ENCODE measurements around the gene UCP3. TPM values are rescaled to one million over a fixed set of nuclear protein-coding genes. Genes with fewer than 3 reads are reported as not detected.

Gene UCP3
- total and polyA plus RNA-seq, 2 of the 8 experiments (the other 6 are each of a cell fraction or from before 2014, with no cell fraction given): 0.85 to 1.3 TPM

- TF ChIP-seq CHD7 (IDR thresholded peaks at IDR 0.05; ENCODE audit: insufficient replicate concordance, low read length) (no peak), POU5F1 (IDR thresholded peaks at IDR 0.05; ENCODE audit: low read depth, low read length) (no peak), SIX5 (IDR thresholded peaks at IDR 0.05; ENCODE audit: low read depth, low read length) (no peak), YY1 (IDR thresholded peaks at IDR 0.05; ENCODE audit: low read depth, low read length) (no peak)
Observed at GRCh38 chr11:74057249-74058151, 48.6 kb upstream of the UCP3 start (continued).

Measured in H1 (cell line).